Measurements from ENCODE around the gene WASHC4. TPM values are rescaled to one million over a fixed set of nuclear protein-coding genes. Genes with fewer than 3 reads are reported as not detected.

WASHC4 gene
- total RNA-seq, 1 experiment from 2014 or later: 41.2 TPM

GRCh38 chr12:105206686-105207374, 99.3 kb downstream of the WASHC4 start:
- Histone ChIP-seq H2BK5ac (ENCODE audit: insufficient read length, low read length) (no peak overlapping the region), H3T11ph (ENCODE audit: low read length) (no peak overlapping the region), H2BK12ac (ENCODE audit: insufficient read length, low read depth, low read length) (no peak overlapping the region), H3K23me2 (ENCODE audit: insufficient read length, low read depth, low read length, poor library complexity, severe bottlenecking) (no peaks in the 10 kb centered on the region), H3K56ac (ENCODE audit: insufficient read length, low read depth, low read length) (no peak overlapping the region), H3K18ac (ENCODE audit: insufficient read length, low read depth, low read length) (no peak overlapping the region), H3K4me1 (ENCODE audit: insufficient read depth, low read length) (no peaks in the 10 kb centered on the region), H3K9ac (ENCODE audit: extremely low read depth, insufficient read length, low read length) (no peak overlapping the region), H3K27me3 (ENCODE audit: insufficient read depth, low read length) (no peaks in the 10 kb centered on the region), H3K9me3 (ENCODE audit: control insufficient read depth, low read depth, low read length) (no peaks in the 10 kb centered on the region), H4K5ac (ENCODE audit: insufficient read length, low read depth, low read length) (no peak overlapping the region), H3K4ac (ENCODE audit: low read depth, low read length) (no peak overlapping the region), H2AK5ac (ENCODE audit: insufficient read length, low read length) (no peak overlapping the region), H3K4me2 (ENCODE audit: insufficient read depth, insufficient read length, low read length) (no peak overlapping the region), H2AFZ (ENCODE audit: low read length) (no peak overlapping the region), H2BK20ac (ENCODE audit: low read depth, low read length, poor library complexity, severe bottlenecking) (no peak overlapping the region), H2BK15ac (ENCODE audit: low read depth, low read length) (no peak overlapping the region), H3K79me1 (ENCODE audit: insufficient read depth, low read depth, low read length, poor library complexity, severe bottlenecking) (no peaks in the 10 kb centered on the region), H3K23ac (ENCODE audit: insufficient read length, low read depth, low read length) (no peak overlapping the region), H4K91ac (ENCODE audit: insufficient read length, low read depth, low read length) (no peak overlapping the region), H2BK120ac (ENCODE audit: low read depth, low read length, poor library complexity, severe bottlenecking) (no peak overlapping the region), H3K27ac (ENCODE audit: insufficient read length, low read depth, low read length) (no peak overlapping the region), H4K8ac (replicated peaks; ENCODE audit: insufficient read length, low read depth, low read length) (no peak overlapping the region), H3K14ac (ENCODE audit: insufficient read depth, low read length) (no peak overlapping the region), H4K20me1 (ENCODE audit: control insufficient read depth, insufficient read depth, insufficient read length) (no peaks in the 10 kb centered on the region), H3K79me2 (ENCODE audit: insufficient read depth, low read length) (no peaks in the 10 kb centered on the region)
- no peak for DNase-seq
- Mint-ChIP-seq H3K27ac (no peak overlapping the region), H3K36me3 (ENCODE audit: insufficient read depth in 1 of 3, low read depth in 3 of 3) (peaks cover 7 to 37% (median 29%) of the 10 kb centered on the region in 3 experiments; a peak in 6 of 7 replicates), H3K4me1 (no peaks in the 10 kb centered on the region), H3K4me3 (no peak overlapping the region), H3K9me3 (no peaks in the 10 kb centered on the region), H3K27me3 (ENCODE audit: low read depth) (no peaks in the 10 kb centered on the region)
- no CpG with 5 or more reads among the region's 16 CpGs for WGBS (ENCODE audit: extremely low coverage, insufficient read length, low lambda C conversion rate)
- TF ChIP-seq CTCF (conservative IDR thresholded peaks at IDR 0.05): no peak
